H1 (cell line): ENCODE data around the gene CTSK. TPM values are rescaled to one million over a fixed set of nuclear protein-coding genes. Genes with fewer than 3 reads are reported as not detected.

ENCODE experiments used
- CTCF ChIA-PET: fragments of 300-600 bp; sonication (Branson Sonifier 250); formaldehyde crosslinking; loops from one replicate; lab custom pipeline; 2021; ENCODE audit not compliant: partially characterized antibody; lab: Charles Lee
- POLR2A ChIA-PET: fragments of 300-600 bp; sonication (Branson Sonifier 250); formaldehyde crosslinking; loops from one replicate; lab custom pipeline; 2021; ENCODE audit warnings: inconsistent platforms; ENCODE audit not compliant: partially characterized antibody; lab: Charles Lee
- DNase-seq, 2 experiments: peaks; one replicate each; pipeline versions ENCODE4 v3.0.0 to v3.0.0-alpha.2; 2010 to 2022; ENCODE audit warnings: low spot score in 2 of 2, low read depth in 1 of 2, mixed read lengths in 1 of 2
- FAIRE-seq: peaks from 2 replicates; lab custom pipeline; 2011; peaks lifted over from hg19 to GRCh38; lab: Jason Lieb, UNC
- H2AFZ ChIP-seq: 2 replicates; pipeline ENCODE4 v1.8.1; 2012; ENCODE audit warnings: low read length, inconsistent platforms
- H2AK5ac ChIP-seq: 2 replicates; pipeline ENCODE4 v1.6.1; 2013; ENCODE audit warnings: low read depth, low read length
- H2BK120ac ChIP-seq: replicated peaks from 2 replicates; pipeline ENCODE3; 2013; ENCODE audit warnings: low read depth, low read length, inconsistent platforms
- H2BK12ac ChIP-seq: 2 replicates; pipeline ENCODE4 v1.6.1; 2013; ENCODE audit warnings: low read depth, low read length
- H2BK15ac ChIP-seq: 2 replicates; pipeline ENCODE4 v1.6.1; 2013; ENCODE audit warnings: low read length
- H2BK20ac ChIP-seq: 2 replicates; pipeline ENCODE4 v1.6.1; 2013; ENCODE audit warnings: low read length
- H2BK5ac ChIP-seq: 2 replicates; pipeline ENCODE4 v1.6.1; 2013; ENCODE audit warnings: low read depth, low read length
- H3K14ac ChIP-seq: 2 replicates; pipeline ENCODE4 v1.6.1; 2013; ENCODE audit warnings: inconsistent platforms; ENCODE audit not compliant: insufficient read length
- H3K18ac ChIP-seq: 2 replicates; pipeline ENCODE4 v1.6.1; 2013; ENCODE audit warnings: low read length; ENCODE audit errors: extremely low read depth
- H3K23ac ChIP-seq: 2 replicates; pipeline ENCODE4 v1.6.1; 2013; ENCODE audit warnings: inconsistent platforms; ENCODE audit not compliant: insufficient read length
- H3K23me2 ChIP-seq: 2 replicates; pipeline ENCODE4 v1.6.1; 2013; ENCODE audit warnings: low read depth, low read length
- H3K27ac ChIP-seq: 2 replicates; pipeline ENCODE4 v1.6.1; 2011; ENCODE audit warnings: low read depth, low read length, inconsistent platforms
- H3K27me3 ChIP-seq, 4 experiments: replicated peaks in 1 of 4; 1 replicate in 1 of 4; 2 replicates in 3 of 4; pipeline versions ENCODE4 v1.6.1 to v1.8.1; 2011 to 2013; ENCODE audit warnings: low read length in 3 of 4, mild to moderate bottlenecking in 3 of 4, inconsistent platforms in 2 of 4, mixed read lengths in 2 of 4, moderate library complexity in 1 of 4; ENCODE audit not compliant: control insufficient read depth in 3 of 4, insufficient read depth in 3 of 4; ENCODE audit errors: extremely low read depth in 1 of 4
- H3K36me3 ChIP-seq, 4 experiments: 2 replicates each; pipeline versions ENCODE4 v1.6.1 to v1.8.1; 2011 to 2013; ENCODE audit warnings: mild to moderate bottlenecking in 4 of 4, low read length in 3 of 4, moderate library complexity in 2 of 4, control low read depth in 1 of 4, inconsistent platforms in 1 of 4; ENCODE audit not compliant: insufficient read depth in 4 of 4, control insufficient read depth in 2 of 4
- H3K4ac ChIP-seq: replicated peaks from 2 replicates; pipeline ENCODE3; 2013; ENCODE audit warnings: low read length, low read depth, mixed read lengths, inconsistent platforms; ENCODE audit not compliant: insufficient read length
- H3K4me1 ChIP-seq, 4 experiments: replicated peaks in 1 of 4; 1 replicate in 1 of 4; 2 replicates in 3 of 4; pipeline versions ENCODE4 v1.6.1 to v1.8.1; 2011 to 2013; ENCODE audit warnings: low read length in 3 of 4, inconsistent platforms in 2 of 4, mixed read lengths in 1 of 4; ENCODE audit not compliant: insufficient read depth in 4 of 4, control insufficient read depth in 3 of 4
- H3K4me2 ChIP-seq, 2 experiments: 2 replicates each; pipeline versions ENCODE4 v1.6.1 to v1.8.1; 2011 to 2013; ENCODE audit warnings: low read depth in 2 of 2, low read length in 2 of 2, control low read depth in 1 of 2, inconsistent platforms in 1 of 2, mild to moderate bottlenecking in 1 of 2; ENCODE audit not compliant: insufficient read depth in 1 of 2
- H3K4me3 ChIP-seq, 4 experiments: fragments of 200-600, 300-600 bp in 1 of 4; sonication (generic), shearing (Covaris generic), sonication (Bioruptor Twin) in 1 of 4; 2 replicates each; pipeline versions ENCODE4 v1.5.1 to v1.8.1; 2011 to 2016; ENCODE audit warnings: low read length in 4 of 4, low read depth in 3 of 4, control low read depth in 2 of 4, inconsistent platforms in 2 of 4, mild to moderate bottlenecking in 2 of 4, mixed read lengths in 1 of 4, moderate library complexity in 1 of 4; ENCODE audit not compliant: insufficient read depth in 2 of 4; ENCODE audit errors: extremely low read depth in 1 of 4
- H3K56ac ChIP-seq: replicated peaks from 2 replicates; pipeline ENCODE3; 2013; ENCODE audit warnings: low read depth, mild to moderate bottlenecking, mixed read lengths, low read length, inconsistent platforms; ENCODE audit not compliant: insufficient read length
- H3K79me1 ChIP-seq: 2 replicates; pipeline ENCODE4 v1.6.1; 2013; ENCODE audit warnings: low read depth, low read length, control low read depth
- H3K79me2 ChIP-seq, 2 experiments: 2 replicates each; pipeline versions ENCODE4 v1.6.1 to v1.8.1; 2012 to 2013; ENCODE audit warnings: low read length in 2 of 2, mild to moderate bottlenecking in 2 of 2, inconsistent platforms in 1 of 2; ENCODE audit not compliant: insufficient read depth in 2 of 2, control insufficient read depth in 1 of 2
- H3K9ac ChIP-seq, 4 experiments: replicated peaks in 1 of 4; 1 replicate in 1 of 4; 2 replicates in 3 of 4; pipeline versions ENCODE4 v1.6.1 to v1.8.1; 2011 to 2013; ENCODE audit warnings: low read depth in 3 of 4, low read length in 3 of 4, control low read depth in 2 of 4, mild to moderate bottlenecking in 2 of 4, moderate library complexity in 2 of 4, inconsistent platforms in 1 of 4; ENCODE audit errors: extremely low read depth in 1 of 4
- H3K9me3 ChIP-seq, 2 experiments: 2 replicates each; pipeline versions ENCODE4 v1.6.1 to v1.8.1; 2012 to 2013; ENCODE audit warnings: mild to moderate bottlenecking in 2 of 2, moderate library complexity in 2 of 2, control low read depth in 1 of 2, inconsistent platforms in 1 of 2, low read depth in 1 of 2, low read length in 1 of 2, mixed read lengths in 1 of 2; ENCODE audit not compliant: insufficient read depth in 2 of 2
- H4K20me1 ChIP-seq, 2 experiments: replicated peaks in 1 of 2; 2 replicates each; pipeline versions ENCODE3 to v1.8.1; 2011 to 2013; ENCODE audit warnings: inconsistent platforms in 2 of 2, low read length in 2 of 2, mild to moderate bottlenecking in 1 of 2; ENCODE audit not compliant: insufficient read depth in 2 of 2, control insufficient read depth in 1 of 2
- H4K5ac ChIP-seq: 2 replicates; pipeline ENCODE4 v1.6.1; 2013; ENCODE audit warnings: low read length, low read depth, mixed read lengths, inconsistent platforms; ENCODE audit not compliant: insufficient read length
- H4K8ac ChIP-seq: 2 replicates; pipeline ENCODE4 v1.8.0; 2013; ENCODE audit warnings: mild to moderate bottlenecking, moderate library complexity, low read length, inconsistent platforms; ENCODE audit not compliant: insufficient read depth; ENCODE audit errors: extremely low read depth
- H4K91ac ChIP-seq: replicated peaks from 2 replicates; pipeline ENCODE3; 2013; ENCODE audit warnings: low read length, mixed read lengths, inconsistent platforms; ENCODE audit not compliant: insufficient read length
- BCL11A ChIP-seq, 2 experiments: IDR thresholded peaks; one replicate each; pipeline ENCODE4 v1.6.1; 2011; ENCODE audit warnings: low read depth in 2 of 2, low read length in 2 of 2, mild to moderate bottlenecking in 2 of 2
- CHD1 ChIP-seq: IDR thresholded peaks from 2 replicates; pipeline ENCODE4 v1.6.1; 2012; ENCODE audit warnings: low read depth, low read length, improper control_type of control experiment
- EGR1 ChIP-seq: IDR thresholded peaks from 2 replicates; pipeline ENCODE4 v1.6.1; 2011; ENCODE audit warnings: low read depth, low read length, borderline replicate concordance
- KDM5A ChIP-seq: fragments of 200-600 bp; IDR thresholded peaks from 2 replicates; pipeline ENCODE4 v1.7.1; 2012; ENCODE audit warnings: mild to moderate bottlenecking, low read length, inconsistent platforms, mixed read lengths
- MAFK ChIP-seq: IDR thresholded peaks from 2 replicates; pipeline ENCODE4 v1.6.1; 2012; ENCODE audit warnings: low read depth, mild to moderate bottlenecking, improper control_type of control experiment, low read length
- NANOG ChIP-seq: IDR thresholded peaks from 2 replicates; pipeline ENCODE4 v1.6.1; 2011; ENCODE audit warnings: low read length, low read depth, mild to moderate bottlenecking, inconsistent platforms; ENCODE audit not compliant: insufficient read depth, poor library complexity, severe bottlenecking
- RXRA ChIP-seq: IDR thresholded peaks from 2 replicates; pipeline ENCODE4 v1.6.1; 2011; ENCODE audit warnings: low read depth, mild to moderate bottlenecking, low read length, moderate library complexity; ENCODE audit not compliant: insufficient read depth
- SIN3A ChIP-seq, 2 experiments: IDR thresholded peaks in 1 of 2; conservative IDR thresholded peaks in 1 of 2; 2 replicates each; pipeline ENCODE4 v1.6.1; 2011 to 2012; ENCODE audit warnings: low read length in 2 of 2, improper control_type of control experiment in 1 of 2, low read depth in 1 of 2, mild to moderate bottlenecking in 1 of 2
- TCF12 ChIP-seq: IDR thresholded peaks from 2 replicates; pipeline ENCODE4 v1.6.1; 2011; ENCODE audit warnings: low read depth, mild to moderate bottlenecking, low read length
- WGBS, 2 experiments: shearing (Covaris generic) in 1 of 2; methylation state at CpG; one replicate each; pipeline versions ENCODE4 v1.1.6 to v1.1.7; 2013 to 2015; ENCODE audit warnings: low lambda C conversion rate in 2 of 2, mixed read lengths in 2 of 2, inconsistent platforms in 1 of 2, low coverage in 1 of 2, missing lambda C conversion rate in 1 of 2; ENCODE audit not compliant: insufficient replicate concordance in 2 of 2, insufficient coverage in 1 of 2, insufficient read length in 1 of 2; ENCODE audit errors: extremely low coverage in 1 of 2, missing lambda C conversion rate in 1 of 2; 5-methylcytosine and 5-hydroxymethylcytosine counted together
- polyA plus RNA-seq, 7 experiments: library from polyadenylated mRNA; depleted of rRNA in 3 of 7; stranded (reverse) in 5 of 7; unstranded in 2 of 7; fragments of >200 nt in 5 of 7; fragments of 200-250 nt in 2 of 7; gene quantifications; 1 replicate in 5 of 7; 2 replicates in 1 of 7; 4 replicates in 1 of 7; pipeline versions ENCODE4 v1.2.1 to v1.2.3, GENCODE V29; 2011 to 2013; ENCODE audit warnings: missing spikeins in 2 of 7, mixed read lengths in 2 of 7
- total RNA-seq: library from RNA; stranded (reverse); fragmentation: NEBNext Ultra II Directional; extraction: Animal tissue kit (Norgen Biotek cat#: 25700); gene quantifications from 2 replicates; pipeline ENCODE4 v1.2.1, GENCODE V29; 2021
- TF ChIP-seq, protein P1 (sequence below): IDR thresholded peaks from 2 replicates; pipeline ENCODE4 v1.6.1; 2012; ENCODE audit warnings: inconsistent platforms

Gene CTSK
- total and polyA plus RNA-seq, 2 of the 8 experiments (the other 6 are each of a cell fraction or from before 2014, with no cell fraction given): 2.7 to 4.2 TPM

DNA sequence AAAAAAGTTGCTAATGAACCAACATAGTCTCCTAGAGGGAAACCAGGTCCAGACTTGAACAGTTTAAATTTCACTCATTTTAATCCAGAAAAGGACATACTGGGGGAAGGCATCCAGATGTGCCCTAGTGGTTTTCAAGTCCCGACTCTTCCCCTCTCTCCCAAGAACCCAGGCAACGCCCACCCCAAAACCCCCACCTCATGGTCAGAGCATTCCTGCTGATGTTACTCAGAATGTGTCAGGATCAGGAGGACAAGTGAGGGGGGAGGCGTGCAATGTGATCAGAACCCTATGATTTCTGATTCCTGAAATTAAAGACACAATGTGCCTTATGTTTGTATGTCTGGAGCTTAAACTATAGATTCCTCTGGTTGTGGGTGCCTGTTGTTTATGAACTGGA lies 1.6 kb upstream of the CTSK start:
- no peak overlapping the region for H3K4me3 ChIP-seq
- no peaks in the 10 kb centered on the region; a peak in 1 of 7 replicates for H3K27me3 ChIP-seq
- H3K36me3 ChIP-seq: peaks cover 9 to 27% (median 12%) of the 10 kb centered on the region in 4 experiments
- no peak overlapping the region for H3K9ac ChIP-seq
- no peak overlapping the region for H2BK120ac ChIP-seq
- no peak overlapping the region for H2BK15ac ChIP-seq
- no peak overlapping the region for H2BK20ac ChIP-seq
- H4K91ac ChIP-seq: no peak overlapping the region
- no peak overlapping the region for H2AFZ ChIP-seq
- ChIA-PET CTCF (interaction anchor here (1.5 to 3.0 kb wide), 2 partner anchors 33 to 113 kb away, joined by 4 to 9 read pairs; no protein-coding TSS in a partner anchor), POLR2A (interaction anchor here (2.6 kb wide), 1 partner anchor 11 kb away, joined by 8 read pairs; no protein-coding TSS in a partner anchor)
- no peak overlapping the region for H2BK12ac ChIP-seq
- H4K5ac ChIP-seq: no peak overlapping the region
- TF ChIP-seq RXRA (no peak), NANOG (no peak), MAFK (no peak), TCF12 (no peak), KDM5A (no peak), CHD1 (no peak), SIN3A (conservative IDR thresholded peaks at IDR 0.05 in 1 of 2, IDR thresholded peaks at IDR 0.05 in 1 of 2; ENCODE audit: low read depth in 1 of 2, low read length in 2 of 2) (no peak), BCL11A (IDR thresholded peaks at IDR 0.05; ENCODE audit: low read depth in 2 of 2, low read length in 2 of 2) (no peak), EGR1 (no peak)
- TF ChIP-seq, protein P1, sequence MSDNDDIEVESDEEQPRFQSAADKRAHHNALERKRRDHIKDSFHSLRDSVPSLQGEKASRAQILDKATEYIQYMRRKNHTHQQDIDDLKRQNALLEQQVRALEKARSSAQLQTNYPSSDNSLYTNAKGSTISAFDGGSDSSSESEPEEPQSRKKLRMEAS: no peak
- H2AK5ac ChIP-seq: no peak overlapping the region
- H3K4me2 ChIP-seq: no peak overlapping the region
- no peak overlapping the region for H3K27ac ChIP-seq
- H3K56ac ChIP-seq: no peak overlapping the region
- 80% methylated on average over 3 of the region's 3 CpGs; no CpG with 5 or more reads in 1 of the 2 experiments for WGBS, 2 experiments
- FAIRE-seq (no peak), DNase-seq (no peak)
- H3K79me1 ChIP-seq: no peaks in the 10 kb centered on the region
- no peaks in the 10 kb centered on the region for H3K79me2 ChIP-seq
- no peak overlapping the region for H4K8ac ChIP-seq
- peaks cover 2% of the 10 kb centered on the region; the same call in 1 of the 2 replicates for H3K23me2 ChIP-seq
- no peaks in the 10 kb centered on the region for H3K9me3 ChIP-seq
- H3K4ac ChIP-seq: no peak overlapping the region
- no peak overlapping the region for H3K18ac ChIP-seq
- H4K20me1 ChIP-seq: no peaks in the 10 kb centered on the region
- peaks cover 0 to 12% (median 6%) of the 10 kb centered on the region in 4 experiments; a peak in 4 of 7 replicates for H3K4me1 ChIP-seq
- H3K23ac ChIP-seq: no peak overlapping the region
- no peak overlapping the region for H2BK5ac ChIP-seq
- H3K14ac ChIP-seq: no peak overlapping the region
